GM18909 (cell line): ENCODE results near the gene ATP1A3.
A peak's percentile ranks its signal among the peaks of the same experiment; 100 is the strongest.

Experiments used
- ATAC-seq: cut with Tn5 transposase; IDR thresholded peaks from one replicate; pipeline ENCODE4 v1.9.1; 2021; ENCODE audit warnings: mild to moderate bottlenecking; ENCODE audit not compliant: unreplicated experiment, poor library complexity

The ATP1A3 gene

DNA sequence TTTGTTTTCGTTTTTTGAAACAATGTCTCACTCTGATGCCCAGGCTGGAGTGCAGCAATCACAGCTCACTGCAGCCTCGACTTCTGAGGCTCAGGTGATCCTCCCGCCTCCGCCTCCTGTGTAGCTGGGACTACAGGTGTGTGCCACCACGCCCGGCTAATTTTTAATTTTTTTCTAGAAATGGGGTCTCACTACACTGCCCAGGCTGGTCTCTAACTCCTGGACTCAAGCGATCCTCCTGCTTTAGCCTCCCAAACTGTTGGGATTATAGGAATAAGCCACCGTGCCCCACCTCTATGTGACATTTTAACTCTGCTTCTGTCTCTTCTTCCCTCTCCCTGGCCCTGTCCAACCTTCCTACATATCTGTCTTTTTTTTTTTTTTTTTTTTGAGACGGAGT, 5.1 kb downstream of the ATP1A3 start:
- ATAC-seq: no peak

DNA sequence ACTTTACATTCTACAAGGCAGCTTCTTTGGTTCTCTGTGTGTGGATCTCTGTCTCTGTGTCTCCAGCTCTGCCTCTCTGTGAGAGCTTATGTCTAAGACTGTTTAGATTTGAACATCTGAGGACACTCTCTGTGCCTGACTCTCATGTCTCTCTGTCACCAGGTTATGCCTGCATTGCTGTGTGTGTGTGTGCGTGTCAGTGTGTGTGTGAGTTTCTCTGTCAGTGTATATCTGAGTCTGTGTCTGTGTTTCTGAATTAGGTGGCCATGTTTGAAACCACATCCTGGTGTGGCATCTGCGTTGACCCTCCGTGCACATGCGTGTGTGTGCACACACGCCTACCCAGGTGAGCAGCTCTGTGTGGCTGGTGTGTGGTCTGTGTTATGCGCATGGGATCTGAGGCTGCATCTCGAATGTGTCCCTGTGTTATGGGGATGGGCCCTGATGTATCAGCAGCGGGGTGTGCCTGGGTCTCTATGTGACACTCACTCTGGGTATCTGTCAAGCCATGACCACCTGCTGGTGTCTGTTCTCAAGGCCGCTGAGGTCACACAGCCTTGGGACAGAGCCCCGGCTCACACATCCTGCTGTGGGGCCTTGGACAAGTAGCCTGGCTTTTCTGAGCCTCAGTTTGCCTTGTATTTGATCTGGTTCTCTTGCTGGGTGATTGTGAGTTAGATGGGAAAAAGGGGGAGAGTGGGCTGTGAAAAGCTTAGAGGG, 6.7 kb downstream of the ATP1A3 start:
- ATAC-seq: no peak

DNA sequence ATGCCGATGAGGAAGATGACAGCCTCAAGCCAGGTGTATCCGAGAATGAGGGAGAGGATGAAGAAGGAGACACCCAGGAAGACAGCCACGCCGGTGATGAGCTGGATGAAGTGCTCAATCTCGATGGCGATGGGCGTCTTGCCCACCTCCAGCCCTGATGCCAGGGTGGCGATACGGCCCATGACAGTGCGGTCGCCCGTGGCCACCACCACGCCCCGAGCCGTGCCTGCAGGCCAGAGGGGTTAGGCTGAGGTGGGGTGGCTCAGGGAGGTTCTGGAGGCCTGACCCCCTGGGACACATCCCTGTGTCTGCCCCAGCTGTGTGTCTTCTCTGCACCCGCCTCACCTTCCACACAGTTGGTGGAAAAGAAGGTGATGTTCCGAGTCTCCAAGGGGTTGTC, 9.1 kb downstream of the ATP1A3 start:
- ATAC-seq: no peak

DNA sequence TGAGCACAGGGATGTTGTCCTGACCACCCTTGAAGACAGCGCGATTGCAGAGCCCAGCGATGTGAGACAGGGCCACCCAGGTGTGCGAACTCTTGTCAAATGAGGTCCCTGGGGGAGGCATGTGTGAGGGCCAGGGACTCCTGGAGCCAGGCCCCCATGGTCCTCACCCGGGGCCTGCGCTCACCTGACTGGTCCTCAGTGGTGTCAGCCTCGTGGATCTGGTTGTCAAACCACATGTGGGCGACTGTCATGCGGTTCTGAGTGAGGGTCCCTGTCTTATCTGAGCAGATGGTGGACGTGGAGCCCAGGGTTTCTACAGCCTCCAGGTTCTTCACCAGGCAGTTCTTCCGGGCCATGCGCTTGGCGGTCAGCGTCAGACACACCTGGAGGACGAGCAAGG, 12.3 kb downstream of the ATP1A3 start:
- no peak for ATAC-seq

DNA sequence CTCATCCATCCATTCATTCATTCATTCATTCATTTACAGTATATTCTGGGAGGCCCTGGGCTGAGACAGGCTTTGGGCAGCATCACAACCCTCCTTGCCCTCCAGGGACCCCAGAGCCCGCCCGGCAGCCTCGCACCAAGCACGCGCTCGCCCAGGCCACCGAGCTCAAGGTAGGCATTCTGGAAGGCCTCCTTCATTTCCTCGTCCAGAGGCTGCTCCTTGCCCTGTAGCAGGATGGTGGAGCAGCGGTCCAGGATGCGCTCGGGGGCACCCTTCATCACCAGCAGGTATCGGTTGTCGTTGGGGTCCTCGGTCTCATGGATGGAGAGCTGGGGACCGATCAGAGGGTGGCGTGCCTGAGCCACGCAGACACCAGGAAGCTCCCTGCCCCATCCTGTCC, 15.6 kb downstream of the ATP1A3 start:
- no peak for ATAC-seq

DNA sequence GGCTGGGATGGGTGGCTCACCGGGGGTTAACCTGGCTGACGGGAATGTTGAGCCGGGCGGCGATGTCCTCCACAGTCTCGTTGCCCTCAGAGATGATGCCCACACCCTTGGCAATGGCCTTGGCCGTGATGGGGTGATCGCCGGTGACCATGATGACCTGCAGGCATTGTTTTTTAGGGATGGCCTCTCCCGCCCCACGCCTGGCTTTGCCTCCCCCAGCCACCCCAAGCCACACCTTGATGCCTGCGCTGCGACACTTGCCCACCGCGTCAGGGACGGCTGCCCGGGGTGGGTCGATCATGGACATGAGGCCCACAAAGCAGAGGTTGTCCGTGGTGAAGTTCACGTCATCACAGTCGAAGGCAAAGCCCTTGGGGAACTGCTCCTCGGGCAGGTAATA, 16.1 kb downstream of the ATP1A3 start:
- no peak for ATAC-seq

DNA sequence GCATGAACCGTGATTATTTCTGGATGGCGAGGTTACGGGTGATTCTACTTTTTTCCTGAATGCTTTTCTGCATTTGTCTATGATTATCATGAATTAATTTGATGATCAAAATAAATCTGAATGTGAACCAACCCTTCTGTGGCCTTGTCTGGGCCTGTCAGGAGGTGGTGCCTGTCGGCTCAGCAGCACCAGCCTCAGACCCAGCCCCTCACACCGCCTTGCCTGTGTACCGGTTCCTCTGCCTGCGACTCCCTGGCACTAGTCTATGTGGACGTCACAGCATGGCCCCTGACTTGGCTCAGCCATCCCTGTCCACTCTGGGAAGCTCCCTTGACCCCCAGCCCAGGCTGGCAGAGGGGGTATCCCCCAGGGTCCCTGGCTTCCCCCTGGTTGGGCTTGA, 19.4 kb downstream of the ATP1A3 start:
- no peak for ATAC-seq

DNA sequence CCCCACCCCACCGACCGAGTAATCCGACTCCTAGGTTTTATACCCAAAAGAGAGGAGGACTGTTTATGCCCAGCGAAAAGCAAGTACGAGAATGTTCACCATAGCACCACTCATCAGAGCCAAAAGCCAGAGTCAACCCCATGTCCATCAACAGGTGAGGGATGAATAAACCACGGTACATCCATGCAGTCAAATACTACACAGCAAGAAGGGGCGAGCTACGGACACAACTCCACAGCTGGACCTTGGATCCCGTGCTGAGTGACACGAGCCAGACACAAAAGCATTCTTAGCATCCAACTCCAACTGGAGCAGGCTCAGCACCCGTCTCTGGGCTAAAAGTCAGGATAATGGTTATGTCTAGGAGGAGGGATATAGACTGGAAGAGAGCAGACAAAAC, 22.7 kb downstream of the ATP1A3 start:
- no peak for ATAC-seq

DNA sequence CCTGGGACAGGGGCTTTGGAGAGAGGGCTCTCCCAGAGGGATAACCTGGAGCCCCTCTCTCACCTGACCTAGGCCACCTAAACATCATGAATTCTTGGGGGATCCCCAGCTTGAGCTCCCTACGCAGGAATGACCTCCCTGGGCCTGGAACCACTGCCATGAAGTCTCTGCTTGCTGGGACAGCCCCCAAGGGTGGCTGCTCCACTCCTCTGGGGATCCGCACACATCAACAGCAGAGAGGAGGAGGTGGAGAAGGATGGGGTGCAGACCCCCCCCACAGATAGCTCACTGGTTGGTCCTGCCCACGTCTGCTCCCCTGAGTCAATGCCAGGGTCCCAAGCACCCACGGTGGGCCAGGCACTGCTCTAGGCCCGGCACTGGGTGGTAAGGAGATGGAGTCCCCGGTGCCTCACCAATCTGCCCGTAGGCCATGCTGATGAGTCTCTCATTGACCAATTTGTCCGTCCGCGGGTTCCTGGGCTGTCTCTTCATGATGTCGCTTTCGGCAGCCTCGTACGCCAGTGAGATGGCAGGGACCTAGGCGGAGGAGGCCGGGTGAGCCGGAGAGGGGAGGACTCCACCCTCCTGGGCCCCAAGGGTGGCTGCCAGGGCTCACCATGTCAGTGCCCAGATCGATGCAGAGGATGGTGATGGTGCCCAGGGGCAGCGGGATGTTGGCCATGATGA, 24.1 kb downstream of the ATP1A3 start:
- ATAC-seq: no peak

DNA sequence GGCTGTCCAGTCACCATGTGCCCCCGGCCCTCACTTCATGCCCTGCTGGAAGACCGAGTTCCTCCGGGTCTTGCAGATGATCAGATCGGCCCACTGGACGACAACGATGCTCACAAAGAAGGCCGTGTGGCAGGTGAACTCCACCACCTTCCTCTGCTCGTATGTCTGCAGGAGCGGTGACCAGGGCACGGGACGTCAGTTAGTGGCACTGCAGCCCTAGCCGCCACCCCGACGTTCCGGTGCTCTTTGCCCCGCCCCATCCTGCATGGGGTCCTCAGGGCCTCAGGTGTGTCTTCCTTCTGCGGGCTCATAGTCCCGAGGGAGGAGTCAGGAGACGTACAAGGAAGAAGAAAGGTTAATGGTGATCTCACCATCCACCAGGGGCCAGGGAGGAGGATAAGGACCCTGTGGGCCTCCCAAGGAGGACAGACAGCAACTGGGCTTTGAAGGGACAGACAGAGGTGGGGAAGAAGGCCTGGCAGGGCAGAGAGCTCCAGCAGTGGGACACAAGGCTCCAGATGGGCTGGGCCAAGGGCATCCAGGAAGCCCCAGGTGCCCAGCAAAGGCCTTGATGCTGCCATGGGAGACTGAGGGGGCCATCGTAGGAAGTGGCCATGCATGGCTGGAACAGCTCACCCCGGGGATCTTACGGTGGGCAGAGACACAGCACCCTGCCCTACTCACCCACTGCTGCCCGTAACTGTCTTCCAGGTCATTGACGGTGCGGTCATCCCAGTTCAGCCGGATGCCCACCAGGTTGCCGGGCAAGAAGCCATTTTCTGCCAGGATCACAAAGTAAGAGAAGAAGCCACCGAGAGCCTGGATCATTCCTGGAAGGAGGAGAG, 25.1 kb downstream of the ATP1A3 start:
- ATAC-seq: no peak

DNA sequence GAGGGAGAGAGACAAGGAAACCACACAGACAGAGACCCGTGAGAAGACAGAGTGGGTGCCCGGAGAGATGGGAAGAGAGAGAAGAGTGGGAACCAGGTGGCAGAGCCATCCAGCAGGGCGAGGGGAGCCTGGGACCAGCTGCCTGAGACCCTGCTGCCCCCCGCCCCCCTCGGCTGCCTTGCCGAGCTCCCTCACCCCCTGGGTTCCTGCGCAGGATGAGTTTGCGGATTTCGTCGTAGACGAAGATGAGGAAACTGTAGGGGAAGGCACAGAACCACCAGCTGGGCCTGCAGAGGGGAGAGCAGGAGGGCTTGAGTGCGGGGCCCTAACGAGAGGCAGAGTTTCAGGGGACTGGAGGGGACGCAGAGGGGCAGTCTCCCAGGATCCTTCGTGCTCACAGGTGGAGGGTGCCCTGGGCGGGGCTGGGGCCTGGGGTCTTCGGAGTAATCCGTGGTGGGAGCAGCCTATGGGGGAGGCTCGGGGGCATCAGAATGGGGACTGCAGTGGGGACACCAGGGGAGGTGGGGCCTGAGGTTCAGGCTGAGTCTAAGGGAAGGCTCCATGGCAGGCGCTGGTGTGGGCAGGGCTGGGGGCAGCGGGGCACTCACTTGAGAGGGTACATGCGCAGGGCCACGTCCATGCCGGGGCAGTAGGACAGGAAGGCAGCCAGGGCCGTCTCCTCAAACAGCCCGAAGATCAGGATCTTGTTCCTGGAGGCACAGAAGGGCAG, 26.8 kb downstream of the ATP1A3 start:
- ATAC-seq: no peak

DNA sequence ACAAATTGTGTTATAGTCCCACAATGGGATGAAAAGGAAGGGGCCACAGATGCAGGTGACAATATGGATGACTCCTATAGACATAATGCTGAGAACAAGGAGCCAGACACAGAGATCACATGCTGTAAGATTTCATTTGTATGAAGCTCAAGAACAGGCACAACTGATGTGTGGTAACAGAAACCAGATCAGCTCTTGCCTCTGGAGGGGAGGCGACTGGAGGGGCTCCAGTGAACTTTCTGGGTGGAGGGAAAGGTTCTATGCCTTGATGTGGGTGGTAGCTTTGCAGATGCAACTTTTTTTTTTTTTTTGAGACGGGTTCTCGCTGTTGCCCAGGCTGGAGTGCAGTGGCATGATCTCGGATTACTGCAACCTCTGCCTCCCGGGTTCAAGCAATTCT, 28.9 kb downstream of the ATP1A3 start:
- ATAC-seq: no peak

DNA sequence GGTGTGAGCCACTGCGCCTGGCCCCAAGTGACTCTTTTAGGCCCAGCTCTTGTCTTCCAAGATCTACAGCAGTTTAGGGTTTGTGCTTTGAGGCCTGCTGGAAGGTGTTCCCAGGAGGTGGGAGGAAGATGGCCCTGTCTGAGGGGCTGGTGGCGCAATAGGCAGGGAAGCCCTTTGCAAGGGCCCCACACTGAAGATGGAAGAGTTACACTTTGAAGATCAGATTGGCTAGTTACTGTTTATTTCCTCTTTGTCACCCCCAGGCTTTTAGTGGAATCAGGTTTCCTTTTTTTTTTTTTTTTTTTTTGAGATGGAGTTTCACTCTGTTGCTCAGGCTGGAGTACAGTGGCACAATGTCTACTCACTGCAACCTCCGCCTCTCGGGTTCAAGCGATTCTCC, 33.1 kb downstream of the ATP1A3 start:
- ATAC-seq: no peak

DNA sequence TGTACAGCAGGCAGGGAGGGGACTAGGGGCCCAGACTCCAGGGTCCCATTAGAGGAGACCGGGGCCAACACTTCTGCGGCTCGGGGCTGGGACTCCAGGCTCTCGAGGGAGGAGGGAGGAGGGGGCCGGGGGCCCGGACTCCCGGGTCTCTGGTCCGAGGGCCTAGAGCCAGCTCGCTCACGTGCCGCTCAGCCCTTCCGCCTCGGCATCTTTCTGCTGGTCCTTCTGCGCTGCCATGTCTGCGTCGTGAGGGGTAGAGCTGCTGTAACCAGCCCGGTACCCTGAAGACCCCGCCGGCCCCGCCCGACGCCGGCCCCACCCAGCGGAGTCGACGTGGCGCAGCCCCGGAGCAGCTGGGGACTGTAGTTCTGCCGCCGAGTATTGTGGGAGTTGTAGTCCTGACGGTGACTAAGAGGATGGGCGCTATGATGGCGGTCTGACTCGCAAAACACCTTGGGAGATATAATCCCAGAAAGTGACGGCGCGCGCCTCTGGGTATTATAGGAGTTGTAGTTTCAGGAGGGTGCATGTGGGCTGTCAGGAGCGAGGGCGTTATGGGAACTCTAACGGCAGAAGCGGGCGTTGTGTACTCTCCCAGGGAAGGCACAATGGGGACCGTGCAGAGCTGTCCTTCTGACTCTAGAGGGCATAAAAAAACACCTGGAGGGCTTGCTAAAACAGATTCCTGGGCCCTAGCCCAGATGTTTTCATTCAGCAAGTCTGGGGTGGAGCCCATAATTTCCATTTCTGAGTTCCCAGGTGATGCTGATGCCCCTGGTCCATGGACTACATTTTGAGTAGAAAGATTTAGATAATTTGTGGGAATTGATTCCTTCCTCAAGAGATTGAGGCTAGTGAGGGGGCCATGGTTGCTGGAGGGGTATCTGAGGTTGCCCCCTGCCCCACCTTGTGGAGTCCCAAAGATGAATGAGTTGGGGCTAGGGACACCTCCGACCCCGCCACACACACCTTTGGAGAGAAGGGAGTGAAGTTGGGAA, 34.7 kb downstream of the ATP1A3 start, which contains the start of gene RABAC1:
Gene RABAC1 (minus strand): TSS at position 266 of the 998 bp plus-strand sequence. CDS start 29 bp downstream, at position 237.
- peak; percentile 82 for ATAC-seq

DNA sequence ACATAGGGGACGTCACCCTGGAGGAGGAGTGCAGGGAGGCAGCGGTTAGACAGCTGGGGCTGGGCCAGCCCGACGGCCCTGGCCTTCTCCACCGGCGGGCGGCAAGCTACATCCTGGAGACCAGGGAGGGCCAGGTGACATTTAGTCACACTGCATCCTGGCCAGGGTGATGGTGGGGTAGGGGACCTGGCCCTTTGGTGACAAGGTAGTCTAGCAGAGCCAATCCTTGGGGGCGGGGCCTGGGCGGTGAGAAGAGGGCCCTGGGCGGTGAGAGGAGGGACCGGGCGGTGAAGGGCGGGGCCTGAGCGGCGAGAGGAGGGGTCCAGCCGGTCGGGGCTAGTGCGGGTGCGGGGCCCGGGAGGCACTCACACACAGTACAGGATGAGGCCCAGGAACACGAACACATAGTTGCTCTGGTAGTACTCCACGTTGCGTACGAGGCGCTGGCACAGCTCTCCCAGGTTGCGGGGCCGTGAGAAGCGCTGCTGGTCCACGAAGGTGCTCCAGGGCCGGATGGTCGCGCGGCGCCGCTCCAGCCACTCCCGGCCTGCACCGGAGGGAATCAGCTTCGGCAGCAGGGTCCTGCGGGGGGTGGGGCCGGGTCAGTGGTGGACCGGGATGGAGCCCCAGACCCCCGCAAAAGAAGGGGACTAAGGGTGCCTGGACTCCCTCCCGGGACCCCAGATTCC, 35.5 kb downstream of the ATP1A3 start:
- ATAC-seq: peak; percentile 47

DNA sequence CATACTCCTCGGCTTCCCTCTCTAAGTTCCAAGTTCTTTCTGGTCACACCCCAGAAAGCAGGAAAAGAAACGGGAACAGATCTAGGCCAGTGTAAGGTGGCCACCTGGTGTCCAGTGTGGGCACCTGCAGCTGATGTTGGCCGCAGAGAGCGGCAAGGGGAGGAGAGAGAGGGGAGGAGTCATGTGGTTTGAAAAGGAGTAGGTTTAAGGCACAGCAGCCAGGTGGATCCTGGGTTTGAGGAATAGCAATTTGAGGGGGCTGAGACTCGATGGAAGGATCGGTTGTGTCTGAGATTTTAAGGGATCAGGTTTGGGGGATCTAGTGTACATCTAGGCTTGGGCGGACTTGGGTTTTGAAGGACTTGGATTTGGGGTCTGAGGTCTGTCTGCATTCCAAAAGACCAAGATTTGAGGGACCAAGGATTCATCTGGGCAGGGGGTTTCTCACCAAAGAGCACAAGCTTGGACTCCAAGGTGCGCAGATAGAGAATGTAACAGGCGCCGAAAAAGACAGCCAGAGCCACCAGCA, 36.1 kb downstream of the ATP1A3 start:
- ATAC-seq: peak; percentile 38

DNA sequence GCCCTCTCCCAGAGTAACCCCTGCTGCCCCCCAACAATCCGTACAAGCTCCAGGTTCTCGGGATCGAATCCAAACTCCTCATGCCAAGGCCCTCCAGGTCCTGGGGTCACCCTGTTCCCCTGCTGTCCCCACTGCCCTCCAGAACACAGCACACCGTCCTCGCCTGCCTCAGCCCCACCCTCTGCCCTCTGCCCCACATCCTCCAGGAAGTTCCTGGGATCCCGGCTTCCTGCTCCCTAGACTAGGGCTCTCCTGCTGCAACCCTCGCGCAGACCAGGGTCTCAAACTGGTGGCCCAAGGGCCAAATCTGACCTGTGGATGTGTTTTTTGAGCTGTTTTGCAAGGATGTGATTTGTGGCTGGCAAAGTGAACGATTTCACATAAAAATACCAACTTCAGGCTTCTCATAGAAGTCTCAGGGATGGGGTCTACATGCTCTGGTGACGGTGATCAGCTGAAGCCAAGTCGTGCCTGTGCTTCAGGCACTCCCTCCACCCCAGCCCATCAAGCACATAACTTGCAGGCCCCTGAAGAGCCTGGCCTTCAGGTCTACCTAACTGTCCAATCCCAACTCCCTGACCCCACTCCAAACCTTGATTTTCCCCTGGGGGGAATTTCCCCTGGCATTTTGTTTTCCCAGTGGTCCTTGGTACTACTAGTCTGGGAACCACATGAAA, 36.7 kb downstream of the ATP1A3 start:
- ATAC-seq: no peak

DNA sequence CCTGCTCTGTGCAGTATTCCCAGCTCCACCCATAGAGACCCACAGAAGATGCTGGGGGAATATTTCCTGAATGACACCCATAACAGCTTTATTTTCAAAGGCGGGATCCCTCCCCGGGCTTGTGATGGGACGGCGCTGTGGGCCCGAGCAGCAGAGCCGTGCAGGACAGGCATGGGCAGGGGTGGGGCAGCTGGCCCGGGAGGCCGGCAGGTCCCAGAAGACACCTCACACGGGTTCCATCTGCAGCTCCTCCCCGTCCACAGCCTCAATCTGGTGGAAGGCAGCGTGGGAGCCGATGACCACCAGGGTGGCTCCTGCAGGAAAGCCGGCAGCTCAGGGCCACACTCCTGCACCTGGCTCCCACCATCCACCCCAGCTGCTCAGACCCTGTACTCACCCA, 37.4 kb downstream of the ATP1A3 start:
- ATAC-seq: no peak
